Measurements from ENCODE around the gene NEU2.
"Not testable (repeated sequence)": the region's sequence is repeated elsewhere in the genome, so short reads cannot be mapped to it uniquely, and the experiment has no call there.

Gene NEU2

GRCh38 chr2:233035426-233036161, 3.1 kb downstream of the NEU2 start:
- DNase-seq (ENCODE audit: low spot score): no peak

- no peak for DNase-seq (ENCODE audit: low spot score)
Measured at GRCh38 chr2:233036162-233036838, 3.8 kb downstream of the NEU2 start.

GRCh38 chr2:233037078-233037477, 4.6 kb downstream of the NEU2 start:
- no peak for DNase-seq (ENCODE audit: low spot score)

- no peak for DNase-seq (ENCODE audit: low spot score)
Measured at GRCh38 chr2:233039212-233039845, 6.9 kb downstream of the NEU2 start.

- no peak for DNase-seq (ENCODE audit: low spot score)
Measured at GRCh38 chr2:233039846-233040530, 7.5 kb downstream of the NEU2 start.

GRCh38 chr2:233040571-233040970, 8.1 kb downstream of the NEU2 start:
- no peak for DNase-seq (ENCODE audit: low spot score)

GRCh38 chr2:233041722-233042323, 9.4 kb downstream of the NEU2 start:
- no peak for DNase-seq (ENCODE audit: low spot score)

GRCh38 chr2:233042549-233042948, 10.1 kb downstream of the NEU2 start:
- no peak for DNase-seq (ENCODE audit: low spot score)

- no peak for DNase-seq (ENCODE audit: low spot score)
Measured at GRCh38 chr2:233044974-233045605, 12.6 kb downstream of the NEU2 start.

GRCh38 chr2:233047206-233047605, 14.7 kb downstream of the NEU2 start:
- DNase-seq (ENCODE audit: low spot score): no peak

GRCh38 chr2:233047667-233048066, 15.2 kb downstream of the NEU2 start:
- DNase-seq (ENCODE audit: low spot score): no peak

- no peak for DNase-seq (ENCODE audit: low spot score)
Measured at GRCh38 chr2:233048569-233049193, 16.2 kb downstream of the NEU2 start.

GRCh38 chr2:233049194-233049761, 16.8 kb downstream of the NEU2 start:
- no peak for DNase-seq (ENCODE audit: low spot score)

GRCh38 chr2:233051241-233052149, 19.0 kb downstream of the NEU2 start:
- peak; percentile 70 for DNase-seq (ENCODE audit: low spot score)

GRCh38 chr2:233052517-233052916, 20.0 kb downstream of the NEU2 start:
- not testable (repeated sequence) for DNase-seq (ENCODE audit: low spot score)

GRCh38 chr2:233053928-233054784, 21.7 kb downstream of the NEU2 start:
- peak; percentile 90 for DNase-seq (ENCODE audit: low spot score)

- no peak for DNase-seq (ENCODE audit: low spot score)
Measured at GRCh38 chr2:233055362-233055761, 22.9 kb downstream of the NEU2 start.

- no peak for DNase-seq (ENCODE audit: low spot score)
Measured at GRCh38 chr2:233056961-233057605, 24.6 kb downstream of the NEU2 start.

Data from iPS-NIHi11 (cell line).